HG03521 (cell line): ENCODE data around the gene DAGLA.

Source experiments
- ATAC-seq: cut with Tn5 transposase; IDR thresholded peaks from one replicate; pipeline ENCODE4 v1.9.1; 2021; ENCODE audit warnings: mild to moderate bottlenecking, moderate library complexity; ENCODE audit not compliant: unreplicated experiment

Gene DAGLA

GRCh38 chr11:61778357-61778886 lies 98.2 kb downstream of the DAGLA start:
- no peak for ATAC-seq

DNA sequence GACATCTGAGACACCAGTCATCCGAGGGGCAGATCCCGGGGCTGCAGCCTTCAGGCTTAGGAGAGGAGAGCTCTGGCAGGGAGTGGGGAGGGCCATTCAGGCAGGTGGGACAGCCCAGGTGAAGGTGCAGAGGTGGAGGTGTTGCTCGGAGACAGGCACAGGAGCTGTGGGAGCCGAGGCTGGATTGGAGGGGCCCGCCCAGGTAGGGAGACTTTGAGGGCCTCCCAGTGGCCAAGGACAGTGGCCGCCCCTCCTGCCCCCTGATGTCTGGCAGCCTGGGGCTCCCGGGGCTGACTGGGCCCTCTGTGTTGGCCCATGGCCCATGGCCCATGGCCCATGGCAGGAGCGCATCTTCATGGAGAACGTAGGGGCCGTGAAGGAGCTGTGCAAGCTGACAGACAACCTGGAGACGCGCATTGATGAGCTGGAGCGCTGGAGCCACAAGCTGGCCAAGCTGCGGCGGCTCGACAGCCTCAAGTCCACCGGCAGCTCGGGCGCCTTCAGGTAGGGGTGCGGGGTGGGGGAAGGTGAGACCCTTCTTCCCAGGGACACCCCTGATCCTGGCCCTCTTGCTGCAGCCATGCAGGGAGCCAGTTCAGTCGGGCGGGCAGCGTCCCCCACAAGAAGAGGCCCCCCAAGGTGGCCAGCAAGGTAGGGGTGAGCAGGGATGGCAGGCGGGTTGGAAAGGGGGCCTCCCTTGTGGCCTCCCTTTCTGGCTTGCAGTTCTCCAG lies 98.9 kb downstream of the DAGLA start:
- ATAC-seq, result no peak

DNA sequence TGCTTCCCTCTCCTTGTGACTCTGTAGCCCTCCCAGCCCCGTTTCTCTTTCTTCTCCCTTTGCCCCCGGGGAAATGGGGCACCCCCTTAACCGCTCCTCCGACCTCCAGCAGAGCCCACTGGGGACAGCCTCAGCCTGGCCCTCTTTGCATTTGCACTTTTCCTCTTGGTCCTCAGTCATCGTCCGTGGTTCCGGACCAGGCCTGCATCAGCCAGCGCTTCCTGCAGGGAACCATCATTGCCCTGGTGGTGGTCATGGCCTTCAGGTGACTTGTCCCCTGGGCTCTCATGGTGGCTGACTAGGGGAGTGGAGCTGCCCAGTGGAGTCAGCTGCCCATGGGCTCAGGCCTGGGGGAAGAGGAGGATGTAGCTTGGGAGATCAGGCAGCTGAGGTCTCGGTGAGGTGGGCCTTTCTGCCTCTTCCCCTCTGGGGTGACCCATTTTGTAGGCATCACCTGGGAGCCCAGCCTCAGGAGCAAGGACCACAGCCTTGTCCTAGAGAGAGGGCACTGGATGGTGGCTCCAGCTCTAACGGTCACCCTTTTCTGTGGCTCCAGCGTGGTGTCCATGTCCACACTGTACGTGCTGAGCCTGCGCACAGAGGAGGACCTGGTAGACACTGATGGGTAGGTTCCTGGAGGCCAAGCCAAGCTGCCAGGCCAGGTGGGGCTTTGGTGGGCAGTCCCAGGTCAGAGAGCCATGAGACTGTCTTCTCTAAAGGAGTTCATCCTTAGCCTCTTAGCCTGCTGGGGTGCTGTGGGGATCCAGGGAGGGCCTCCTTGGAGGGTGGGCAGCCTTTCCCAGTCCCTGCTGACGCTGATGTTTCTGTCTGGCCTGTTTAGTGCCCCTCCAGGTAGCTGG lies 99.7 kb downstream of the DAGLA start:
- ATAC-seq, result no peak

DNA sequence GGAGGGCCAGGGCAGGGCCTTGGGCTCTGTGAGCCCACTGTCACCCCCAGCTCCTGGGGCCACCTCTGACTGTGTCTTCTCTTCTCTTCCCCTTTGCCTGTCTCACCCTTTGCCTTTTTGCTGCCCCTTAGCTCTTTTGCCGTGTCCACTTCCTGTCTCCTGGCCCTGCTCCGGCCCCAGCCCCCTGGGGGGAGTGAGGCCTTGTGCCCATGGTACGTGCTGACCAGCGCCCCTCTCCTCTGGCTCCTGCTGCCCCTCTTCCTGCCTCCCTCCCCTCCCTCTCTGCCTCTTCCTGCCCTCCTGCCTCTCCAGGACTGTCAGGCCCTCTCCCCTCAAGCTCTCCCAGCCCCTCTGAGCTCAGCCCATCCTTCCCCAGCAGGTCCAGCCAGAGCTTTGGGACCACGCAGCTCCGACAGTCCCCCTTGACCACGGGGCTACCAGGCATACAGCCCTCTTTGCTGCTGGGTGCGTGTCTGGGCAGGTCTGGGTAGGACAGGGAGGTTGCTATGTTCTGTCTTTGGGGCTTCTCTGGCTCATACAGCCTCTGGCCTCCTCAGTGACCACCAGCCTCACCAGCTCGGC lies 100.5 kb downstream of the DAGLA start:
- no peak for ATAC-seq

DNA sequence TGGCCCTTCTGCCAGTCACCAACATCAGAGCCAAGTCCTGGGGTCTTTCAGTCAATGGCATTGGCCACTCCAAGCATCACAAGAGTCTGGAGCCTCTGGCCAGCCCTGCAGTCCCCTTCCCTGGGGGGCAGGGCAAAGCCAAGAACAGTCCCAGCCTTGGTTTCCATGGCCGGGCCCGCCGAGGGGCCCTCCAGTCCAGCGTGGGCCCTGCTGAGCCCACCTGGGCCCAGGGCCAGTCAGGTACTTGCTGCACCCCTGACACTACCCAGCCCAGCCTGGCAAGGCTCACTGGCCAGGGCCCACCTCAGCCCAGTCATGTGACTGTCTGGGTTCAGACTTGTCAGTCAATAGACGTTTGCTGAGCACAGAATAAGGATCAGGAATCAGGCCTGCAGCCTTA lies 101.4 kb downstream of the DAGLA start:
- no peak for ATAC-seq

DNA sequence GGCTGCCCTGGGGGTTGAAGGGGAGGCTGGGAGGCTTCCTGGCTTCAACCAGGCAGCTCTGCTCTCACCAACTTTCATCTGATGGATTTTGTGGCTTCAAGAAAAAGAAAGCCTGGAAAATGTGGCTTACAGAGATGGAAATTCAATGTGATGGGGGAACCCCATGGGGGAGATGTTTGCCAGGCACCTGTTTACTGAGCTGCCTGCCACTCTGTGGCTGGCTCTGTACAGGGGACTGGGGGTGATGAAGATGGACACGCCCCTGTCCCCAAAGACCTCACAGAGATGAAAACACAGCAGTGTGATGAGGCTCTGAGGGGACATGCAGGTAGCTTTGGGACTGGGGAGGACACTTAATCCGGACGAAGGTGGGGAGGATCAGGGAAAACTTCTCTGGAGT lies 102.1 kb downstream of the DAGLA start:
- ATAC-seq, result no peak

DNA sequence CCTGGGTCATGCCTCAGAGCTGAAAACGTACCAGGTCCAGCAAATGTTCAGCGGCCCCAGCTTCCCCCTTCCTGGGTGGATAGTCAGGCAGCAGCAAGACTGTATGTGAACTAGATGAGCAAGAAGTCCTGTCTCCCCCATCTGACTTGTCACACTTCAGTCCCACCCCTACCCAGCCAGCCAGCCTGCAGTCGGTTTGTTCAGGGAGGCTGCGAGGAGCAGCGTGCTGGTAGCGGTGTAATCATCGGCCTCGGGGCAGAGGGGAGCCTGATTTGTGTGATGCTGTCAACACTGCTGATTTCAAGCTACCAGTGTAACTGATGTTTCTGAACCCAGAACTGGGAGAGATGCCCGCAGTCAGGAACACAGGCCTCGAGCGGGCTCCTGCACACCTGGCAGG lies 102.7 kb downstream of the DAGLA start:
- no peak for ATAC-seq

- ATAC-seq, result no peak
These were observed 103.7 kb downstream of the DAGLA start for GRCh38 chr11:61783717-61784505.

GRCh38 chr11:61784506-61784805 lies 104.3 kb downstream of the DAGLA start:
- ATAC-seq, result no peak

- ATAC-seq, result no peak
These were observed 105.7 kb downstream of the DAGLA start for GRCh38 chr11:61785837-61786402.

DNA sequence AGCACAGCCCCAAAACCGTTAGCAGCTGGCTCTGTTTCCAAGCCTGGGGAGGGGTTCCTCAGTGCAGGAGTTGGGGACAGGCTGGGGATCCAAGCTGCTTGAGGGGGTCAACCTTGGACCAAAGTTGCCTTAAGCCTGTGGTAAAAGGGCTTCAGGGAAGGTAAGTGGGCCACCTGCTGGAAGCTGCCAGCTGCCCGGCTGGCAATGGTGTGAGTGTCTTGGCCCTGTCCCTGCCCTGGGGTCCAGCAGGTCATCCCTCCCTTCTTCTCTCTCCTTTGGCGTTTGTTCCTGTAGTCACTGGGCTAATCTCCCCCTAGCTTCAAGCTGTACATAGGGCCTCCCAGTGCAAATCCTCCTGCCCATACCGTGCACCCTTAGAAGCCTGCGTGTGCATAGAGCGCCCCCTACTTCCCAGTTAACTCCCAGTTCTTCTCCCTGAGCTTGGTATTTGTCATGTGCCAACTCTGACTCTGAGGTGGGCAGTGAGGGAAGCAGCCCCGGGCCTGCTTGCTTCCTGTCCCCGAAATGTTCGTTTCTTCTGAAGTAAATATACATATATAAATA lies 107.8 kb downstream of the DAGLA start:
- ATAC-seq, result no peak

DNA sequence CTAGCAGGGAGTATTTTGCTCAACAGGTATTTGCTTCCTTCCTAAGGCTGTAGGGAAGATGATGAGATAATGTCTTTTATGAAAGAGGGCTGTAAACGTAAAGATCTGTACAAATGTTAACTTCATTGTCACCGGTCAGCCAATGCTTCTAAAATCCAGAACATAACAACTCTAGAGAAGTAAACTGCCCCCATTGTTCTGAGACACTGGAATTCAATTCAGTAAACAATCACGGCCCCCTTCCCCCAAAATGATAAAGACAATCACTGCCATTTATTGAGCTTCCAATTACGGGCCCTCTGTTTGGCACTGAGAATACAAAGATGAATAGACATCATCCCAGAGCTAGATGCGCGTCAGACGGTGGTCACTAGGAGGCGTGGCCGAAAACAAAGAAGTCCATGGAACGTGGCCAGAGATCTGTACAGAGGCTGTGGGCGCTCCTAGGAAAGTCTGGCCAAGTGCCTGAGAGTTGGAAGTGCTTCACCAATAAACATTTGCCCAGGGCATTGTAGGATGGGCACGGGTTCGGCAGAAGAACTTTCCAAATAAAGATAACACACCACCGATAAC lies 111.6 kb downstream of the DAGLA start:
- peak; percentile 14 for ATAC-seq

- ATAC-seq, result peak; percentile 80
These were observed 112.3 kb downstream of the DAGLA start, which contains the start of the genes FEN1 and TMEM258 for GRCh38 chr11:61792310-61793082. Gene FEN1, plus strand, starts transcription at chr11:61792911. Its CDS starts 2,451 bp downstream, at chr11:61795362. Gene TMEM258, minus strand, starts transcription at chr11:61792599. Its CDS starts 41 bp downstream, at chr11:61792558.

- ATAC-seq, result no peak
These were observed 113.1 kb downstream of the DAGLA start for GRCh38 chr11:61793083-61793828.

DNA sequence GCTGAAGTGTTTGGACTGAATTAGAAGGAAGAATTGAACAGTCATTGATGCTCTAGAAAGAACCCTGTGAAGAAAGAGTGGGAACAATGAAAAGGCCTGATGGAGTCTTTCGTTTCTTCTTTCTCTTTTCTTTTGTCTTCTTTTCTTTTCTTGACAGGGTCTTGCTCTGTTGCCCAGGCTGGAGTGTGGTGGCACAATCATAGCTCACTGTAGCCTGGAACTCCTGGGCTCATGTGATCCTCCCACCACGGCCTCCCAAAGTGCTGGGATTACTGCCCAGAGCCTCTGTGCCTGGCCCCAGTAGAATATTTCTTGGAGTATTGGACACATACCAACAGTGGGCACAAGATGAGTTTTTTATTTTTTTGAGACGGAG lies 113.6 kb downstream of the DAGLA start:
- no peak for ATAC-seq

DNA sequence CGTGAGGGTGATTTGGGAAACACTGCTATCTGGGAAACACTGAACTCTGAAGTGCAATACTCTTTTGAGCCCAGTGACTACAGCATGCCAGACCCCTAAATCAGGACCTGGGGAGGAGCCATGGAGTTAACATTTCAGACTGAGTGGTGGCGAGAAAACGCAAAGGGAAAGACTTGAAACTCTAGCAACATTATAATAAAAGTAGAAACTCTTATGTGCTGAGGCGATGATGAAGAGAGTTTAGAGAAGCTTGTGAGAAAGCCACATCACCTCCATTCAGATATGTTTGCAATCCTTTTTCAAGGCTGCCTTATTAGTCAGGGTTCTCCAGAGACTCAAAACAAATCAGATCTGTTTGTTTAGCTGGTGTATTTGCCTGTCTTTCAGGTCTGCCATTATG lies 114.4 kb downstream of the DAGLA start:
- ATAC-seq, result no peak

DNA sequence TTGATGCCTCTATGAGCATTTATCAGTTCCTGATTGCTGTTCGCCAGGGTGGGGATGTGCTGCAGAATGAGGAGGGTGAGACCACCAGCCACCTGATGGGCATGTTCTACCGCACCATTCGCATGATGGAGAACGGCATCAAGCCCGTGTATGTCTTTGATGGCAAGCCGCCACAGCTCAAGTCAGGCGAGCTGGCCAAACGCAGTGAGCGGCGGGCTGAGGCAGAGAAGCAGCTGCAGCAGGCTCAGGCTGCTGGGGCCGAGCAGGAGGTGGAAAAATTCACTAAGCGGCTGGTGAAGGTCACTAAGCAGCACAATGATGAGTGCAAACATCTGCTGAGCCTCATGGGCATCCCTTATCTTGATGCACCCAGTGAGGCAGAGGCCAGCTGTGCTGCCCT lies 115.3 kb downstream of the DAGLA start:
- ATAC-seq, result no peak

DNA sequence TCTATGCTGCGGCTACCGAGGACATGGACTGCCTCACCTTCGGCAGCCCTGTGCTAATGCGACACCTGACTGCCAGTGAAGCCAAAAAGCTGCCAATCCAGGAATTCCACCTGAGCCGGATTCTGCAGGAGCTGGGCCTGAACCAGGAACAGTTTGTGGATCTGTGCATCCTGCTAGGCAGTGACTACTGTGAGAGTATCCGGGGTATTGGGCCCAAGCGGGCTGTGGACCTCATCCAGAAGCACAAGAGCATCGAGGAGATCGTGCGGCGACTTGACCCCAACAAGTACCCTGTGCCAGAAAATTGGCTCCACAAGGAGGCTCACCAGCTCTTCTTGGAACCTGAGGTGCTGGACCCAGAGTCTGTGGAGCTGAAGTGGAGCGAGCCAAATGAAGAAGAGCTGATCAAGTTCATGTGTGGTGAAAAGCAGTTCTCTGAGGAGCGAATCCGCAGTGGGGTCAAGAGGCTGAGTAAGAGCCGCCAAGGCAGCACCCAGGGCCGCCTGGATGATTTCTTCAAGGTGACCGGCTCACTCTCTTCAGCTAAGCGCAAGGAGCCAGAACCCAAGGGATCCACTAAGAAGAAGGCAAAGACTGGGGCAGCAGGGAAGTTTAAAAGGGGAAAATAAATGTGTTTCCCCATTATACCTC lies 115.8 kb downstream of the DAGLA start:
- no peak for ATAC-seq
